NCI-H2196 (cell line): ENCODE measurements around the gene TMPRSS15.

Source experiments
- DNase-seq: peaks from one replicate; lab custom pipeline; 2025; ENCODE audit not compliant: unreplicated experiment; lab: John Stamatoyannopoulos, UW

The TMPRSS15 gene

DNA sequence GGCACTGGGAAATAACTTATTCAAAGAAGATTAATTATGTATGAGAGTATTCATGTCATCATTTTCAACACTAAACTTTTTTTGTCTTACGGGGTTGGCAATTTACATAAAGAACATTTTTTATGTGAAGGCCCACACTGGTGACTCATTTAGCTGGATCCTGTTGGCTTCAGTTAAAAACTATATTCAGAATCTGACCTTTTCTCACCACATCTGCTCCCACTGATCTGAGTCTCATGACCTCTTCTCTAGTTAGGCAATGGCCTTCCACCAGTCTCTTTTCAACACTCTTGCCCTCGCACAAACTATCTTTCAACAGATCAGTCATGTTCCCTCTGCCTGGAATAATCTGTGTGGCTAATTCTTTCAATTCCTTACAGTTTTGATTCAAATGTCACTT is 53.4 kb downstream of the TMPRSS15 start:
- no peak for DNase-seq

DNA sequence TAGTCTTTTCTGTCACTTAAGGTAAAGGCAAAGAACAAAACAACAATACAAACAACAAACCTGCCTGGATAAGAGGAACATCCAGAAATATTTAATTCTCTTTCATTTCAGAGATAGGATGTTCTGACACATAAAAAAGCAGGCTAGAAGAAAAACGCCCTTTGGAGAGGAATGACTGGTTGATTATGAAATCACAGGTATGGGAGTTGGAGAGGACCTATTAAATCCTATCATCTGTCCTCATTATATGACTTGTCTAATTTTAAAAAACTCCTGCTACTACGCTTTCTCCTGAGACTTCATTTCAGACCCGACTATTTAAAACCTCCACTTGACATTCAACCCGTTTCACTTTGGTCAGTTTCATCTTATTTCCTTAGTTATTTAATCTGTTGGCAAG is 54.1 kb downstream of the TMPRSS15 start:
- no peak for DNase-seq

DNA sequence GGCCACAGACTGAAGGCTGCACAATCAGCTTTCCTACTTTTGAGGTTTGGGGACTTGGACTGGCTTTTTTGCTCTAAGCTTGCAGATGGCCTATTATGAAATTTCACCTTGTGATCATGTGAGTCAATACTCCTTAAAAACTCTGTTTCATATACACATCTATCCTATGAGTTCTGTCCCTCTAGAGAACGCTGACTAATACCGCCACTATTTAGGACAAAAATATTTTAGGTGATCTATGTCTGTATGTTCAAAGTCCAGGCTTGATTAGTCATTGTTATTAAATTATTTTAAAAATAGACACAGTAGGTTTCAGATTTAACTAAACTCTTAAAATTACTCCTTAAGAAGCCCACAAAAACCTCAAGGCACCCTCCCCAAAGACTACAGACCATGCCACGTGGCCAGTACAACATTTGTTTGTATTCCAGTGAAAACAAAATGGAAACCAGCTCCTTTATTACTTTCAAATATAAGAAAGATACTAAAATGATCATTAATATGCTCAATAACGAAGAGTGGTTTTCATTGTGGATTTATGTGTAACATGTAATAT is 63.1 kb downstream of the TMPRSS15 start:
- no peak for DNase-seq

DNA sequence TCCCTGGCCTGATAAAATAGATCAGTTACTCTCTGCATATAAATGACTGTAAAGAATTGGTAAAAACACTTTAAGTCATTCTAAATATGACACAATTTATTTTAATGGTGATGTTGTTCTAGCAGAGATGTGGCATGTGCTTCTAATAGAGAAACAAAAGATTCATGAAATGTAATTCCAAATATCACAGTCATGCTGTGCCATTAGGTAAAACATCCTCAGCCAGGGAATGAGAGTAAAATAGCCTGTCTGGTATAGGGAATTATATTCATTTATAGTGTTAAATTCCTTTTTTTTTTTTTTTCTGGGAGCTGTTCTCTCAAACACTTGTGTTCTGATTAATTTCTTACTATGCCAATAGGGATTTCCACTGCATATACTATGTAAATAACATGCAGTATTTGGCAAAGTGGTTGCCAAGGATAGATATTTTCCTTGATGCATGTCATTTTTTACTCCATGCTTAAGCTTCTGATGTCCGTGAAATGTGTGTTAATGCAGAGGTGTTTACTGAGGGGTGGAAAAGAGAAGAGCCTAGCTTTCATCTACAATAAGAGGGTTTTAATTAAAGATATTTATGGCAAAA is 67.8 kb downstream of the TMPRSS15 start:
- no peak for DNase-seq

DNA sequence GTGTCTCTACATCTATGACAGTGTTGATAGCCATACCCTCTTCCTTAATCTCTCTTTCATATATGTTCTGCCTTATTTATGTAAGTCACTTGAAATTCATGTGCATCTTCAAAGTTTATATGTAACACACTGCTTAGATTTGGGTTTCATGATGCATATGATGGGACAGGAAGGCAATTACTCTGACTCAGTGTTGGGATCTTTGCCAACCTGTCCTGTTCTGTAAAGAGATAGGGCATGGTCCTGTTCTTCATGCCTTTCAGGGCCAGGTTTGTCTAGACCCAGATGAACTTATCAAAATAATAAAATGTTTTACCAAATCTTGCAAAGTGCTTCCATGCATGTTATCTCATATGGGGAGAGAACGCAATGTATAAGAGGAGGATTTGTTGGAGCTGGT is 69.5 kb downstream of the TMPRSS15 start:
- no peak for DNase-seq

DNA sequence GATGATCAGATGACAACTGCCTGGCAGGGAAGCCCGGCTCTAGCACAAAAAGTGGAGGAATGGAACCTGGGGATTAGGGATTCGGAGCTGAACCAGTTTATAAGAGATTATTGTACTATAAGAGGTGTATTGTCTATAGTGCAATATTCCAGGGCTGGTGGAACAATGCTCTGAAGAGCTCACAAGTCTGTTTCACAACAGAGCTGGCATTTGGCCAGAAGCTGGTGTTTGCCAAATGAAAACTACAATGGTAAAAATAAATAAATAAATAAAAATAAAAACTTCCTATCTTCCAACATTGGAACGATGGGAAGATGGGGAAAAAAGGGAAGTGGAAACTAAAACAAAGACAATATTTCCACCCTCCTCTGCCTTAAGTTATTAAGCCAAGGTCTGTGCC is 85.4 kb downstream of the TMPRSS15 start:
- no peak for DNase-seq

DNA sequence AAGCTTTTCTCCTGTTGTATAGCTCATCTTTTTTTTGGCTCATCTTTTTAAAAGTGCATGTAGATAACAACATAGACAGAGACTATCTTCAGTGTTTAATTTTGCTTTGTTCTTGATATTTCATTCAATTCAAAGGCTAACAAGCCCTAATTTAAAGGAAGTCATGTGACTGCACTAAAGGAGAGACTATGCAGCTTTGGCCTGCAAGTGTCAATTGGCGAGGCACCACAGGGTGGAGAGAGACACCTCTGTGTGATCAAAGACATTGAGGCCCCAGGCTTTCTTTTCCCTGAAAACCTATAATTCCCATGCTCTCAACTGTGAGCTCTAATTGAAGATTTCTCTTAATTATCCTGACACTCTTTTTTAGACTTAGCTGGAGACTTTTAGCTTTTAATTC is 105.4 kb downstream of the TMPRSS15 start:
- DNase-seq, result no peak

DNA sequence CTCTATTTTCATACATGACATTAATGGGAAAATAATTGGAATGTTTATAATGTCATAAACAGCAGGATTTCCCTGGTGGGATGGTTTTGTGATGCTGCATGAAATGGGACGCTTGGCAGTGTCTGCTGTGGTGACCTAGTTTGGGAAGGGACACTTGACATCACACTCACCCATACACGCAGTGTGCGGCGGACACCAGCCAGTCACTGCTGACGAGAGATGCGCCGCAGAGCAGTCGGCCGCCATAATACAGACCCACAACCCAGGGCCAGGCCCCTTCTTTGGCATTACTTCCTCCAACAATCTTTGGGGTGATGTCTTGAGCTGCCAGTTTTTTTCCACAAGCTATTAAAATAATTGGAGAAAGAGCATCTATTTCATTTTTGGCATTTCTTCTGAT is 109.5 kb downstream of the TMPRSS15 start:
- no peak for DNase-seq

DNA sequence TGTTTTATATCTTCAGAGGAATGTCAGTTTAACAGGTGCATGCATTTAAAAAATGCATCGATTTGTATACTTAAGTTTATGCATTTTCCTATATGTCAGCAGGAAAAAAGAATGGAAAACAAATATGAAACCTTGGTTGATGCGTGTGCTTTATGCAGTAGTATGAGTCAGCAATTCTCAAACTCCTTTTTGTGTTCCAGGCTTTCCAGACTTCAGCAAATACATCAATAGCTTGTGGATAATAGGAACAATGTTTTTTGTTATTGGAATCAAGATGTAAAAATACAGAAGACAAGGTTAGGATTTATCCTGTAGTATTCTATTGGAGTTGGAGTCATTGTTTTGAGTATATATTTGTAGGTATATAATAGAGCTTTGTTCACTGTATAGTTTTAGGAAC is 113.7 kb downstream of the TMPRSS15 start:
- DNase-seq, result no peak

DNA sequence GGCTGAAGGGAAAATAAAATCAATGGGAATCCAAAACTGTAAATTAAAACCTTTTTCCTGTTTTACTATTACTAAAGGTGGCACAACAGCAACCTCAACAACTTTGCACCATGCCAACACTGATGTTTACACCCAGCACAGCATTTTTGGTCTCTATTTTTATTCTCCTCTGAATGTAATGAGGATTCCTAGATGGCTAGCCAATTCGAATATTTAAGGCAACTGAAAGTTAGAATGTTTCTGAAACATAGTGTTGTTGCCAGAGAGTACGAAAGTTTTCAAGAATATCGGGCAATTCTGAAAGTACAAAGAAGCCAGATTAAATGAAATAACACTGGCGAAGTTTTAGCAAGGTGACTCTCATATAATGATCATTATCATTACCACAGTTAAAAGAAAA is 118.2 kb downstream of the TMPRSS15 start:
- no peak for DNase-seq

DNA sequence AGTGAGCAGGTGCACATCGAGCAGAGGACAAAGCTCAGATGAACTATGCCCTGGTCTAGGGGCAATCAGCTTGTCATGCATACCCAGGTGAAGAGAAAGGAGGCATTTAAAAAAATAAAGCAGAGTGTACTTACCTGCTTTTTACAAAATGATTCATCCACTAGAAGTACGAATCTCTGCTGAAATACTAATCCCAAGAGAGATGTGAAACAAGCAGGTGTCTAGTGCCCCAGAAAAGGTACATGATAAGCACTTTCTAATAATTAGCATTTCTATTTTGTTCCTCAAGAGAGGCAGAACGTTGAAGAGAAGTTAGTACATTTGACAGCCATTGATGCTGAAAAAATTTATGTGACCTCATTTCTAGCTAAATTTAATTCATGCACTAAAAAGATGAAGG is 127.8 kb downstream of the TMPRSS15 start:
- no peak for DNase-seq

DNA sequence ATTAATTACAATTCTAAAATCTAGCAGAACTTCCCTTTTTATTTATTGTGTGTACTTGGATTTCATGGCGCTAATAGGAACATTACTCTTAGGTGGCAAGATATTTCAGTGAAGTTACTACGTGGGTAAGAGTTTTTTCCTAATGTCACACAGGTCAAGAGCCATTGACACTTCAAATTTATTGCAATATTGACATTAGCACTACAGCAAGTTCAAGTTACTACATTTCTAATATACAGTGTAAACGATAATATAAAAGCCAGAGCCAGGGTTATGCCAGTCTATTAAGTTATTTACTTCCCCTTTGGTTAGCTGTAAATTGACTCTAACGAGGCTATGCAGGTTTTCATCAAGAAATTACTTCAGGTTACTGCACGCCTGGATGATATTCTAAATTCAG is 129.2 kb downstream of the TMPRSS15 start:
- no peak for DNase-seq

DNA sequence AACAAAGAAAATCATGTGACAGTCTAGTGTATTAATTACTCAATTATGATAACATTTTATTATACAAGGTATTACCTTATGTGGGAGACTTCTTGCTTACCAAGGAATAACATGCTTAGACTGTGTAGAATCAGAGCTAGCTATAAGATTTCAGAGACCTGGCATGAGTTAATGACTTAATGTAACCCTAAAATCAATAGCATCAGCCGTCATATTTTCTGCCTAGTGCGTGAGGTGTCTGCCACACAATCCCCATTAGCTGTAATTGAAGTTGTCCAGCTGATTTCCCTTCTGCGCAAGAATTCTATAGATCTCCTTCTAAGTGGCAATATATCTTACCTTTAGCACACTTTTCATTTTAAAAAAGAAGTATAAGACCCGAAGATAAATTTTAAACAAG is 130.2 kb downstream of the TMPRSS15 start:
- DNase-seq, result no peak

DNA sequence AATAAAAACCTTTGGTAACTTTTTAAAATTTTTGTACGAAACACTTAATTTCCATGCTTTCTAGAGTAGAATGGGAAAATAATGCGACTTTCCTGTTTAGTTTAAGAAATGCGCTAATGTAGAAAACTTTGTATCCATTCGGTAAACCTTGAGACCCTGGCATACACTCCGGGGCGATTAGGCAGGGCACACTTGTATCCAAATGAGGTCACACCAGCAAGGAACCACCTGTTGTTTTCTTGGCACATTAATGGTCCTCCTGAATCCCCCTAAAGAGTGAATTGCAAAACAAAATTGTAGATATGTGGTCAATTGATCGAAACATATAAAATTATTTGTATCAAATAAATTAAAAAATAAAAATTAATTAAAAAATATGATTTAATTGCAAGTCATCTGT is 133.7 kb downstream of the TMPRSS15 start:
- no peak for DNase-seq

DNA sequence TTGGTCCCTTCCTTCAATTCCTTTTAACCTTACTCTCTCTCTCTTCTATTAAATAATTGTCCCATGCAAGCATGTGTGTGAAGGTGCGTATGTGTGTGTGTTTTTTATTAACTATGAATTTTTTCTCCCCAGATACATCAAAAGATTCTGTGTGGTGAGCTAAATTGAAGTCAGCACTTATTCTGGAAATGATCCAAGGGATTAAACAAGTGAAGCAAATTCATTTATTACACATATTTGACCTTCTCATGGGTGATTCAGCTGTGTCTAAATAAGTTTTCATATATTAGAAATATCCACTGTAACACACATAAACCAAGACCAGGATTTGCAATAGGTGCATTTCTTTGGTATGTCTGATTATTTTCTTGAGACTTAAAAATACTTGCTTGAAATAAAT is 134.7 kb downstream of the TMPRSS15 start:
- DNase-seq, result no peak

DNA sequence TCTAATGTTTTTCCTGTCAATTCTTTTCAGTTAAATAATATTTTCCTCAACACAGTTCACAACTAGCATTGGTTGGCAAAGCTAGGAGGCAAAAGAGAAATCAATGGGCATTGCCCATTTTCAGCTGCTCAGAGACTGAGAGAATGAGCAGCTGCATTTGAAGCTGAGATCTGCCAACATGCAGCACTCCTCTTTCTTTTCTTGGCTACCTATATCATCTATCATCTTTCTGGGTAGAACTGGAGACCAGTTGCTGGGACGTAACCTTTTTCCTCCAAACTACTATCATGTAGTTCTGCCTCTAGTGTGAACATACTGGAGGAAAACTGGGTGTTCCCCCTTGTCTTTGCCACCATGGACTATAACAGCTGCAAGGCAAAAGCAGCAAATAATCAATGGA is 136.1 kb downstream of the TMPRSS15 start:
- no peak for DNase-seq

DNA sequence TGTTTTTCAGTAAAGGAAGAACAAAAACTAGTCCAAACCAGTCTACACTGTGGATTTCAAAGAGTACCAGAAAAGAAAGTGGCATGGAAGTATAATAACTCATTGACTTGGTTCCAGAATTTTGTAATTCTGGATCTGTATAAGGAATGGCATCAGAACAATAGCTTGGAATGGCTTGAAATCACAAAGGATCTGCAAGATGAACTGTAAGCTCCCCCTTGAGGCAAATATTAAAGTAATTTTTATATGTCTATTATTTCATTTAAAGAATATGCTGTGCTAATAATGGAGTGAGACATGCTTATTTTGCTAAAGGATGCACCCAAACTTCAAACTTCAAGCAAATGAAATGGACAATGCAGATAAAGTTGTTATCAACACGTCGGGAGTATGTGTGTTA is 137.6 kb downstream of the TMPRSS15 start:
- DNase-seq, result no peak

DNA sequence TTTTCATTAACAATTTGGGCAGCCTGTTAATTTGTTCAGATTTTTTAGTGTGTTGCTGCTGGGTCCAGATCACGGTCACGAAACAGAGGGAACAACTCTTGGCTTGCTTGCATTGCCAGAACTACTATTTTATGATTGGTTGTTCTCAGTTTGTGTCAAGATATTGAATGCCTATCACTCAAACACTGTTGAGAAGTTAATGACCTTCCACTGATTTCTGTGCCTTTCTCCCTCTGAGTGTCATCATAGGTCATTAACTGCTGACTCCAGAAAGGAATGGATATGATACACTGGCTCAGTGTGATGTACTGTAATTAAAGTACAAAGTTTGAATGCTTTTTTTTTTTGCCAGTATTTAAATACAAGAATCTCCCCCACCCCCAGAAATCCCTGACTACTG is 149.8 kb downstream of the TMPRSS15 start:
- DNase-seq, result no peak

DNA sequence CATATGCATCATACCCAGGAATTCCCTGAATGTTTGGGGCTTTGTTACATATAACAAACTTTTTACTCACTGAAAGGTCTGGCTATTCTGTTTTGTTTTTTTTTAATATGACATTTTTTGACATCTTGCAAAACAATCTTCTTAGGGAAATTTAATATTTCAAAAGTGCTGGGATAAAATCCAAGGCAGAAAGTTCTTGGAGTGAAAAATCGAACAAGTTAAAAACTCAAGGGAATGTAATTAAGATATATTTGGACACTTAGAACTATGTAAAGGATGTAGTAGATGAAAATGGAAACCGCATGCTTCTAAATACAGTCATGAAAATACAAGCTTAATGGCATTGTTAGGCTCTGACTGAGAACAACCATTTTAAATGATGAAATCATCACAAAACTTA is 150.4 kb downstream of the TMPRSS15 start:
- DNase-seq, result no peak

DNA sequence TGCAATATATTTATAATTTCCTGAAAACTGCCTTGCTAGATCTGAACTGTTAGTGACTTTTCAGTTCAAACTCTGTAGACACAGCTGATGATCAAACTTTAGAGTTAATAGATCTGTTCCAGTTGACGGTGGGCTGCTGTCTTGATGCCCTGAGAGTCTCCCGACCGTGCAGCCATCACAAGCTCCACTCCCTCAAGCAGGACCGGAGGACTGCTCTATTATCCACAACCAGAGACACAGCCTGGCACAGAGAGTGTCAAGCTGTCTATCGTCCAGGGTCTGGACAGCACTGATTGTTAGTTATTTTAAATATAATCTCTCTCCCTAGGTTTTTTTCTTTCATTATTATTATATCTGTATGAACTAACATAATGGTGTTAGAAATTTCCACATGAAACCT is 150.9 kb downstream of the TMPRSS15 start:
- no peak for DNase-seq

DNA sequence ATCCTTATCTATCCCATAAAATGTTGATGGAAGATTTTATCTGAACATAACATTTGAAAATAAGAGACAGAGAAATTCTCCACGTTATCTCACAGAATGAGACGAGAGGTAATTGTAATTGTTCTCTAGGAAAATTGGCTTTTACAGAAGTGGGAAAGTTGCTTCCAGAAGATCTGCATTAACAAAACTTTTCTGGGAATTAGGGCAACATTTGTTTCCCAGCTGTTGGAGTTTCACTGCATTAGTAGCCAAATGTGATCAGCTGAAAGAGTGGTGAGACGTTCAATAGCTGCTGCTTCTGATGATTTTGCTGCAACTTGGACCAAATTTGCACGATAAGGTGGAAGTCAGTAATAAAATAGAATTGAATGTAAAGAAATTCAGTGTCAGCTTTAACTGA is 151.3 kb downstream of the TMPRSS15 start:
- no peak for DNase-seq

DNA sequence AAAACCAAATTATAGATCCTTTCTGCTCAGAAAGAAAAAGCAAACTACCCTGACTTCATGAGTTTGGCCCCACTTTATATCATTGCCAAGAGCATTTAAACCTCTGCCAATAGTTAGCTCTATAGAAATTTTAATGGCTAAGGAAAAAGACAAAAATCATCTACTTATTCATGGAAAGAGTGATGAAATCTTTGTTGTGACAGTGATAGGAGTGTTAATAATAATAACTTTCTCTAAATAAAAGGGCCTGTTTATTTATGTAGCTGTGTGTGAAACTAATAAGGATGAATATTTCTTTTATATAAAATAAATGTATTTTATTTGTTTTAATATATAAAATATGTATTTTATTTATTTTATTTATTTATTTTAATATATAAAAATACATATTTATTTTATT is 152.5 kb downstream of the TMPRSS15 start:
- no peak for DNase-seq

DNA sequence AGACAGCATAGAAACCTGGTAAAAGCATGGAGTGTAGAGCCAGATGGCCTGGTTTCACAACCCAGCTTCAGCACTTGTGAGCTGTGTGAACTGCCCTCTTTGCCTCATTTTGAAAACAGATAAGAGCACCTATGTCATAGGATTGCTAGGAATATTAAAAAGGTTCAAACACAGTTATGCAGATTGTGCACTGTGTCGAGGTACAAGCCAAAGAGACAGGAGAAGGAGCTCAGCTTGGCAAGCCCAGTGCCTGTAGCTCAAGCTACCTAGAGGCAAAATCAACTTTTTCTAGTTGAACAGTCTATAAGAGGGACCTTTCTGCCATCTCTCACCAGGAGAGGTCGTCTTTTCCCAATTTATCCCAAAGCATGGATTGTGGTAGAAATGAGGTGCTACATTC is 153.9 kb downstream of the TMPRSS15 start:
- DNase-seq, result no peak

DNA sequence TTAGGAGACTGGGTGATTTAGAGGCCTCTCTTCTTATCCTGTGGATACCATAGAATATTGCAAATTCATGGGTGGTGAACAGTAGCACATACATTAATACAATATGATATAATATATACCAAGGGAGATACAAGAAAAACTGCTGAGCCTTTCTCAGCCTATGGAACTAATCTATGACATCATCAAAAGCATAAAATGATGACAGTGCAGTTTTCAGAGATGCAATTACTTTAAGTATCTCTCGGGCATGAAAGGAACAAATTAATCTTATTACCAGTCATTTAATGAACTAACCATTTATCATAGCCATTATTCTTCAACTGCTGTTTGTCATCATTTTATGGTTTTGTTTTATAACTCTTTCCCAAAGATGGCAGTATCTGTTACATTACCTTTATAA is 155.4 kb downstream of the TMPRSS15 start:
- no peak for DNase-seq
